ENCODE data around the gene CCDC90B. TPM values are rescaled to one million over a fixed set of nuclear protein-coding genes. Genes with fewer than 3 reads are reported as not detected.

The CCDC90B gene
- total and polyA plus RNA-seq, 2 of the 13 experiments (the other 11 are each of a cell fraction or from before 2014, with no cell fraction given): 17.1 to 46.1 TPM

DNA sequence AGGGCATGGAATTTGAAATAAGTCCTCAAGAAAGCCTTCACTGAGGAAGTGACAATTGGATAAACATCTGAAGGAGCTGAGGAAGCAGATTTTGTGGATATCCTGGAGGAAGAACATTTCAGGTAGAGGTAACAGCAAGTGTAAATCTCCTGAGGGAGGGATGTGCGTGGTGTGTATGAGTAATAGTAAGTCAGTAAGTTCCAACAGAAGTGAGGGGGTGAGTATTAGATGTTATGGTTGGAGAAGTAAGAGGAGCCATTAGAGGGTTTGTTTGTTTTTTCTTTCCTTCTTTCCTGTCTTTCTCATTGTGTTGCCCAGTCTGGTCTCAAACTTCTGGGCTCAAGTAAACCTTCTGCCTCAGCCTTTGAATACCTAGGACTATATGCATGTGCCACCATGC lies 63.7 kb downstream of the CCDC90B start (continued):
- TF ChIP-seq, protein P1, sequence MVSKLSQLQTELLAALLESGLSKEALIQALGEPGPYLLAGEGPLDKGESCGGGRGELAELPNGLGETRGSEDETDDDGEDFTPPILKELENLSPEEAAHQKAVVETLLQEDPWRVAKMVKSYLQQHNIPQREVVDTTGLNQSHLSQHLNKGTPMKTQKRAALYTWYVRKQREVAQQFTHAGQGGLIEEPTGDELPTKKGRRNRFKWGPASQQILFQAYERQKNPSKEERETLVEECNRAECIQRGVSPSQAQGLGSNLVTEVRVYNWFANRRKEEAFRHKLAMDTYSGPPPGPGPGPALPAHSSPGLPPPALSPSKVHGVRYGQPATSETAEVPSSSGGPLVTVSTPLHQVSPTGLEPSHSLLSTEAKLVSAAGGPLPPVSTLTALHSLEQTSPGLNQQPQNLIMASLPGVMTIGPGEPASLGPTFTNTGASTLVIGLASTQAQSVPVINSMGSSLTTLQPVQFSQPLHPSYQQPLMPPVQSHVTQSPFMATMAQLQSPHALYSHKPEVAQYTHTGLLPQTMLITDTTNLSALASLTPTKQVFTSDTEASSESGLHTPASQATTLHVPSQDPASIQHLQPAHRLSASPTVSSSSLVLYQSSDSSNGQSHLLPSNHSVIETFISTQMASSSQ (IDR thresholded peaks at IDR 0.05; ENCODE audit: low read depth): no peak
- TF ChIP-seq, protein P1 (CRISPR knock-in tag; IDR thresholded peaks at IDR 0.05; ENCODE audit: borderline replicate concordance): no peak

DNA sequence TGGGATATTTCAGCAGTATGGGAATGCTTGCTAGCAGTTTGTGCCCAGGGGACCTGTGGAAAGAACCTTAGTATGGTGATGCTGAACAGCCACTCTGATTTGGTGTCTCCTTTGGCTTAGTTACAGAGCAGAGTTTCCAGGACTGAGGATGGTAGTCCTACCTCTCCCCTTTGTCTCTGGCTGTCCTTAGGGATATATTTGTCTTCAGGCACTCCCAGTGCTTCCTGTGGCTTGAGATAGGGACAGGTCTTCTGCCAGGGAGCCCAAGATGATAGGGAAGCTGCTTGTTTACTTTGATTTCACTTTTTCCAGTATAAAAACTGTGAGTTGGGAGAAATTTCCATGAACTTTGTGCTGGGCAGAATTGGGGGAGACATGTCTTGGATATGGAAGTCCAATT lies 64.5 kb downstream of the CCDC90B start:
- Histone ChIP-seq H3K9ac (ENCODE audit: insufficient read depth, low read depth, low read length) (no peak overlapping the region), H2AFZ (ENCODE audit: low read length) (no peak overlapping the region), H3K4me1 (ENCODE audit: insufficient read depth, low read length) (no peaks in the 10 kb centered on the region), H4K20me1 (ENCODE audit: insufficient read depth, low read length) (no peaks in the 10 kb centered on the region), H3K79me2 (ENCODE audit: insufficient read depth, low read length) (no peaks in the 10 kb centered on the region), H3K36me3 (replicated peaks in 1 of 2; ENCODE audit: control insufficient read depth in 1 of 2, insufficient read depth in 2 of 2, low read length in 2 of 2) (no peaks in the 10 kb centered on the region), H3K27ac (ENCODE audit: extremely low read length, insufficient read depth, low read length) (no peak overlapping the region), H3K4me2 (ENCODE audit: low read depth, low read length) (no peak overlapping the region), H3K9me3 (ENCODE audit: low read length) (no peaks in the 10 kb centered on the region), H3K27me3 (ENCODE audit: control insufficient read depth in 1 of 2, insufficient read depth in 2 of 2, low read length in 2 of 2) (peaks cover 0 to 1% of the 10 kb centered on the region in 2 experiments; a peak in 2 of 5 replicates), H3K4me3 (replicated peaks in 1 of 3; ENCODE audit: insufficient read depth in 1 of 3, low read depth in 2 of 3, low read length in 3 of 3) (no peak overlapping the region)
- CTCF ChIA-PET (ENCODE audit: low intra/inter-chr PET ratio, low total read pairs): no interaction called here
- in situ Hi-C loops (cut with HindIII; ENCODE audit: extremely low pct_ligation_motif_present, low pct_unique_long_range_greater_than_20kb): loop anchor here (10.0 kb wide), 1 partner anchor 593 kb away; no protein-coding TSS in a partner anchor
- no peak for ATAC-seq
- DNase-seq (ENCODE audit: low spot score): no peak
- BruUV-seq (replicated peaks): no TSS peak
- no peak for FAIRE-seq
- intact Hi-C loops (cut with micrococcal nuclease; ENCODE audit: unreplicated experiment): no loop called here
- POLR2A ChIA-PET: no interaction called here
- TF ChIP-seq ZNF331 (CRISPR knock-in tag; IDR thresholded peaks at IDR 0.05) (no peak), HOXD1 (CRISPR knock-in tag; IDR thresholded peaks at IDR 0.05) (no peak), SKI (IDR thresholded peaks at IDR 0.05; ENCODE audit: partially characterized antibody) (no peak)

Measured in HepG2 (cell line).